ENCODE results near the gene GBP7.

Gene GBP7

GRCh38 chr1:89125913-89126580, 49.8 kb downstream of the GBP7 start, which contains the start of gene GBP2:
Gene GBP2, minus strand, starts transcription at chr1:89126114. Its CDS starts 4,148 bp downstream, at chr1:89121966.
- CTCF ChIA-PET: interaction anchor here (1.2 to 1.6 kb wide), 3 partner anchors 39 to 147 kb away, joined by 3 to 5 read pairs (median 5); partner anchors contain the start of genes GBP4 and GBP5
- Histone ChIP-seq H3K27ac (ENCODE audit: insufficient read depth in 1 of 2, low read depth in 1 of 2, low read length in 2 of 2, poor library complexity in 1 of 2, severe bottlenecking in 2 of 2) (peak within 1 kb of the TSS; percentile 75 to 87), H3K27me3 (replicated peaks in 2 of 5; ENCODE audit: control insufficient read depth in 4 of 5, insufficient read depth in 5 of 5, low read length in 4 of 5) (no peaks in the 10 kb centered on the region), H3K9me3 (ENCODE audit: control extremely low read depth in 1 of 5, control insufficient read depth in 4 of 5, insufficient read depth in 2 of 5, low read depth in 1 of 5, low read length in 4 of 5) (no peaks in the 10 kb centered on the region), H3K36me3 (ENCODE audit: control insufficient read depth in 4 of 4, insufficient read depth in 4 of 4, low read length in 3 of 4) (peaks cover 0 to 6% (median 0%) of the 10 kb centered on the region in 4 experiments), H3K4me3 (ENCODE audit: control insufficient read depth in 1 of 7, extremely low read depth in 1 of 7, insufficient read depth in 4 of 7, low read depth in 2 of 7, low read length in 6 of 7) (peak within 1 kb of the TSS in 6 of 7 experiments; percentile 60 to 93 (median 78)), H3K4me1 (ENCODE audit: control extremely low read depth in 1 of 4, control insufficient read depth in 4 of 4, insufficient read depth in 4 of 4, low read length in 3 of 4) (peaks cover 35 to 59% (median 38%) of the 10 kb centered on the region in 4 experiments)
- POLR2A ChIA-PET: no interaction called here
- peak; percentile 50 to 84 (median 72) for DNase-seq
- WGBS (ENCODE audit: insufficient coverage): 5% methylated on average over 5 of the region's 6 CpGs

GRCh38 chr1:89125240-89125912, 50.4 kb downstream of the GBP7 start:
- ChIA-PET POLR2A (no interaction called here), CTCF (interaction anchor here (0.5 kb wide), 1 partner anchor 27 kb away, joined by 3 read pairs; no protein-coding TSS in a partner anchor)
- Histone ChIP-seq H3K36me3 (ENCODE audit: control insufficient read depth in 4 of 4, insufficient read depth in 4 of 4, low read length in 3 of 4) (peaks cover 0 to 12% (median 0%) of the 10 kb centered on the region in 4 experiments), H3K4me1 (ENCODE audit: control extremely low read depth in 1 of 4, control insufficient read depth in 4 of 4, insufficient read depth in 4 of 4, low read length in 3 of 4) (peaks cover 35 to 57% (median 37%) of the 10 kb centered on the region in 4 experiments), H3K27me3 (replicated peaks in 2 of 5; ENCODE audit: control insufficient read depth in 4 of 5, insufficient read depth in 5 of 5, low read length in 4 of 5) (no peaks in the 10 kb centered on the region), H3K9me3 (ENCODE audit: control extremely low read depth in 1 of 5, control insufficient read depth in 4 of 5, insufficient read depth in 2 of 5, low read depth in 1 of 5, low read length in 4 of 5) (no peaks in the 10 kb centered on the region), H3K27ac (ENCODE audit: insufficient read depth in 1 of 2, low read depth in 1 of 2, low read length in 2 of 2, poor library complexity in 1 of 2, severe bottlenecking in 2 of 2) (peak overlapping the region; percentile 75 to 87), H3K4me3 (ENCODE audit: control insufficient read depth in 1 of 7, extremely low read depth in 1 of 7, insufficient read depth in 4 of 7, low read depth in 2 of 7, low read length in 6 of 7) (peak overlapping the region in 6 of 7 experiments; percentile 60 to 93 (median 78))
- DNase-seq: peak in 1 of 3 donors; percentile 31
- WGBS (ENCODE audit: insufficient coverage): 0% methylated on average over 1 of the region's 3 CpGs

- CTCF ChIA-PET: no interaction called here
- Histone ChIP-seq H3K27me3 (replicated peaks in 2 of 5; ENCODE audit: control insufficient read depth in 4 of 5, insufficient read depth in 5 of 5, low read length in 4 of 5) (no peaks in the 10 kb centered on the region), H3K27ac (ENCODE audit: insufficient read depth in 1 of 2, low read depth in 1 of 2, low read length in 2 of 2, poor library complexity in 1 of 2, severe bottlenecking in 2 of 2) (no peak overlapping the region), H3K36me3 (ENCODE audit: control insufficient read depth in 4 of 4, insufficient read depth in 4 of 4, low read length in 3 of 4) (peaks cover 8 to 50% (median 20%) of the 10 kb centered on the region in 4 experiments), H3K4me1 (ENCODE audit: control extremely low read depth in 1 of 4, control insufficient read depth in 4 of 4, insufficient read depth in 4 of 4, low read length in 3 of 4) (peaks cover 12 to 28% (median 16%) of the 10 kb centered on the region in 4 experiments), H3K9me3 (ENCODE audit: control extremely low read depth in 1 of 5, control insufficient read depth in 4 of 5, insufficient read depth in 2 of 5, low read depth in 1 of 5, low read length in 4 of 5) (no peaks in the 10 kb centered on the region), H3K4me3 (ENCODE audit: control insufficient read depth in 1 of 7, extremely low read depth in 1 of 7, insufficient read depth in 4 of 7, low read depth in 2 of 7, low read length in 6 of 7) (no peak overlapping the region)
- no peak for DNase-seq
- POLR2A ChIA-PET: no interaction called here
- WGBS (ENCODE audit: insufficient coverage): 97% methylated on average over 8 of the region's 8 CpGs
Observed at GRCh38 chr1:89121641-89122040, 54.2 kb downstream of the GBP7 start.

GRCh38 chr1:89114662-89115061, 61.1 kb downstream of the GBP7 start:
- WGBS (ENCODE audit: insufficient coverage): 80% methylated on average over 1 of the region's 2 CpGs
- Histone ChIP-seq H3K27me3 (replicated peaks in 2 of 5; ENCODE audit: control insufficient read depth in 4 of 5, insufficient read depth in 5 of 5, low read length in 4 of 5) (no peaks in the 10 kb centered on the region), H3K4me3 (ENCODE audit: control insufficient read depth in 1 of 7, extremely low read depth in 1 of 7, insufficient read depth in 4 of 7, low read depth in 2 of 7, low read length in 6 of 7) (no peak overlapping the region), H3K27ac (ENCODE audit: insufficient read depth in 1 of 2, low read depth in 1 of 2, low read length in 2 of 2, poor library complexity in 1 of 2, severe bottlenecking in 2 of 2) (no peak overlapping the region), H3K36me3 (ENCODE audit: control insufficient read depth in 4 of 4, insufficient read depth in 4 of 4, low read length in 3 of 4) (peaks cover 6 to 92% (median 39%) of the 10 kb centered on the region in 4 experiments), H3K4me1 (ENCODE audit: control extremely low read depth in 1 of 4, control insufficient read depth in 4 of 4, insufficient read depth in 4 of 4, low read length in 3 of 4) (no peaks in the 10 kb centered on the region), H3K9me3 (ENCODE audit: control extremely low read depth in 1 of 5, control insufficient read depth in 4 of 5, insufficient read depth in 2 of 5, low read depth in 1 of 5, low read length in 4 of 5) (peaks cover 0 to 3% (median 0%) of the 10 kb centered on the region in 5 experiments)
- DNase-seq: no peak
- ChIA-PET POLR2A (no interaction called here), CTCF (no interaction called here)

DNA sequence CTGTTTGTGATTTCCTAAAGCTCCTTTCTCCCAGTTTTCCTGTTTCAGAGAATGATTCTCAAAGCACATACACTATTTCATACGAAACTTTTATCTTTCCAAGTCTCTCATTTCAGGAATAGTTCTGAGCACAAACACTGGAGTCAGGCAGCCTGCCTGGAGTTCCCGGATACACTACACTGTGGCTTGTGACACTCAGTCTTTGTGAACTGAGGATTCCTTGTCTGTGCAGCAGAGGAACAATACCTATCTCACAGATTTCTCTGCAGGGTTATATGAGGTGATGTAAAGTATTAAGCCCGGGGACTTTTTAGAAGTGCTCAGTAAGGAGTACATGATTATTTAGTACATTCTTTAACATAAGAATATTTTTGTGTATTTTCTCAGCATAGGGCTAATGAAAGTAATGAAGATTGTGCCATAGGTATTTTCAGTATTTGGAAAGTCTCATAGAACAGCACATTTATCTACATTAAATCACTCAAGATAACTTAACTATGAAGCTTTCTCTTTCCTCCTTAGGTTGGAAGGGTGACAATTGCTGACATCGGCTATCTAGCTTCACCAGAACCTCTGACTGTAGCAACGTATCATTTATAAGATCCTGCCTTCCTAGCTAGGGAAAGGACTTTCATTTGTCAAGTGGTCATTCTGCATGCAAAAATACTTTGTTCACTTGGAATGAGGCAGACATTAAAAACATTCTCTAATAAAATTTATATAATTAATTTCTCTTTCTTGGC, 62.8 kb downstream of the GBP7 start:
- no peak for DNase-seq
- POLR2A ChIA-PET: no interaction called here

DNA sequence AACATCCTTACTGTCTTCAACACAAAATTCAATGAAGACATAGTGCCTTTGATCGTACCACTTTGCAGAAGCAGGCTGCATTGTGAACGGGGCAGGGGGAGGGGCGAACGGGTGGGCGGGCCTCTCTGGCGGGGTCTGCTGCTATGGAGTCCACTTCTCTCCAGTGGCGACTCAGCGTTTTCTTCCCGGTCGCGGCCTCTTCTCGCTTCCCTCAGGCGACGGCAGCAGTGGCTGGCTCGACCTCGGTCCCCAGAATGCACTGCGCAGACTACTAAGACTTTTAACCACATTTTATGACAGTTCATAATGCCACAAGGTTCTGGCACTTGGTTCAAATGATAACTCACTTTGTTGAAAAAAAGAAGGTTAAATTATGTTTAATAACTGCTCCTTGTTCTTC, 71.1 kb downstream of the GBP7 start:
- no peak for DNase-seq
- H3K27me3 ChIP-seq (replicated peaks in 2 of 5; ENCODE audit: control insufficient read depth in 4 of 5, insufficient read depth in 5 of 5, low read length in 4 of 5): no peaks in the 10 kb centered on the region
- ChIA-PET POLR2A (no interaction called here), CTCF (no interaction called here)
- H3K4me3 ChIP-seq (ENCODE audit: control insufficient read depth in 1 of 7, extremely low read depth in 1 of 7, insufficient read depth in 4 of 7, low read depth in 2 of 7, low read length in 6 of 7): no peak overlapping the region
- peaks cover 0 to 1% (median 0%) of the 10 kb centered on the region in 5 experiments for H3K9me3 ChIP-seq (ENCODE audit: control extremely low read depth in 1 of 5, control insufficient read depth in 4 of 5, insufficient read depth in 2 of 5, low read depth in 1 of 5, low read length in 4 of 5)
- no peak overlapping the region for H3K27ac ChIP-seq (ENCODE audit: insufficient read depth in 1 of 2, low read depth in 1 of 2, low read length in 2 of 2, poor library complexity in 1 of 2, severe bottlenecking in 2 of 2)
- H3K36me3 ChIP-seq (ENCODE audit: control insufficient read depth in 4 of 4, insufficient read depth in 4 of 4, low read length in 3 of 4): peaks cover 0 to 59% (median 23%) of the 10 kb centered on the region in 4 experiments
- WGBS (ENCODE audit: insufficient coverage): 100% methylated on average over 4 of the region's 17 CpGs
- H3K4me1 ChIP-seq (ENCODE audit: control extremely low read depth in 1 of 4, control insufficient read depth in 4 of 4, insufficient read depth in 4 of 4, low read length in 3 of 4): no peaks in the 10 kb centered on the region

More for the DNA sequence above, 62.8 kb downstream of the GBP7 start:
- H3K27ac ChIP-seq (ENCODE audit: insufficient read depth in 1 of 2, low read depth in 1 of 2, low read length in 2 of 2, poor library complexity in 1 of 2, severe bottlenecking in 2 of 2): no peak overlapping the region
- H3K4me1 ChIP-seq (ENCODE audit: control extremely low read depth in 1 of 4, control insufficient read depth in 4 of 4, insufficient read depth in 4 of 4, low read length in 3 of 4): no peaks in the 10 kb centered on the region
- WGBS (ENCODE audit: insufficient coverage): 86% methylated on average over 1 of the region's 5 CpGs
- H3K9me3 ChIP-seq (ENCODE audit: control extremely low read depth in 1 of 5, control insufficient read depth in 4 of 5, insufficient read depth in 2 of 5, low read depth in 1 of 5, low read length in 4 of 5): peaks cover 0 to 4% (median 0%) of the 10 kb centered on the region in 5 experiments
- H3K4me3 ChIP-seq (ENCODE audit: control insufficient read depth in 1 of 7, extremely low read depth in 1 of 7, insufficient read depth in 4 of 7, low read depth in 2 of 7, low read length in 6 of 7): no peak overlapping the region
- CTCF ChIA-PET: no interaction called here
- H3K36me3 ChIP-seq (ENCODE audit: control insufficient read depth in 4 of 4, insufficient read depth in 4 of 4, low read length in 3 of 4): peaks cover 6 to 92% (median 39%) of the 10 kb centered on the region in 4 experiments
- no peaks in the 10 kb centered on the region for H3K27me3 ChIP-seq (replicated peaks in 2 of 5; ENCODE audit: control insufficient read depth in 4 of 5, insufficient read depth in 5 of 5, low read length in 4 of 5)

Data from common myeloid progenitor, CD34-positive (primary cell).